NB4 (cell line): ENCODE data around the gene IL10RA.

Source experiments
- CTCF ChIP-seq: IDR thresholded peaks from one replicate; pipeline ENCODE4 v1.5.1; 2012; ENCODE audit warnings: low read depth, low read length
- MYC ChIP-seq: IDR thresholded peaks from 2 replicates; pipeline ENCODE4 v1.6.1; 2011; ENCODE audit warnings: low read depth, low read length
- POLR2A ChIP-seq: IDR thresholded peaks from 2 replicates; pipeline ENCODE4 v1.6.1; 2011; ENCODE audit warnings: mild to moderate bottlenecking; ENCODE audit not compliant: insufficient read length; ENCODE audit errors: extremely low read depth
- TF ChIP-seq, protein P1 (sequence below): IDR thresholded peaks from 2 replicates; pipeline ENCODE4 v1.6.1; 2011; ENCODE audit warnings: low read depth, low read length

DNA sequence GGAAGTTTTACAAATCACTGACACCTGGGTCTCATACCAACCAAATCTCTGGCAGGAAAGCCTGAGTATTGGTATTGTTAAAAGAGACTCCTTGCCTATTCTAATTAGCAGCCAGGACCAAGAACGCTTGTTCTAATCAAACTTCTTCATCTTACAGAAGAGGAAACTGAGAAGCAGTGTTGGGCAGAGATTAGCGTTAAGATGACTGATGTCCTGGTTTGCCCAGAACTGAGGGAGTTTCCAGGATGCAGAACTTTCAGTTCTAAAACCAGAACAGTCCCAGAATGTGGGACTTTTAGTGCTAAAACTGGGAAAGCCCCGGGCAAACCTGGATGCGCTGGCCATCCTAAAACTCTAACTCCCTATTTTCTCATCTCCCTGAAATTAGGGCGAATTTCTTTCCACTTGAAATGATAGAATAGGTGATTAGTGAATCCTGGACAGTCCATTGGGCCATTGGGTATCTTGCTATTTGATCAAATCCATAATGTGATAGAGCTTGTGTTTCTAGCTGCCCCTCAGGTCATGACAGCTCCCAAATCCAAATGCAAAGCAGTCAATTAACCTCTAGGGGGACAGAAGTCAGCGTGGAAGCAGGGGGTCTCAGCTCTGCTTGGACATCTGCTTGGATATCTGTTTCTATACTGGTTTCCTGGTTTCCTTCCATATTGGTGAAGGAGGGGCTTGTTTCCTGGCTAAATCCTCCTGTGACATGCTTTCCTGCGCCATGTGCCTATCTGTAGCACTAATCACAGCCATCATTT is 41.0 kb upstream of the IL10RA start:
- TF ChIP-seq POLR2A (no peak), CTCF (peak; percentile 40), MYC (no peak)
- TF ChIP-seq, protein P1, sequence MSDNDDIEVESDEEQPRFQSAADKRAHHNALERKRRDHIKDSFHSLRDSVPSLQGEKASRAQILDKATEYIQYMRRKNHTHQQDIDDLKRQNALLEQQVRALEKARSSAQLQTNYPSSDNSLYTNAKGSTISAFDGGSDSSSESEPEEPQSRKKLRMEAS: no peak
